ENCODE measurements around the gene SLC52A1.

DNA sequence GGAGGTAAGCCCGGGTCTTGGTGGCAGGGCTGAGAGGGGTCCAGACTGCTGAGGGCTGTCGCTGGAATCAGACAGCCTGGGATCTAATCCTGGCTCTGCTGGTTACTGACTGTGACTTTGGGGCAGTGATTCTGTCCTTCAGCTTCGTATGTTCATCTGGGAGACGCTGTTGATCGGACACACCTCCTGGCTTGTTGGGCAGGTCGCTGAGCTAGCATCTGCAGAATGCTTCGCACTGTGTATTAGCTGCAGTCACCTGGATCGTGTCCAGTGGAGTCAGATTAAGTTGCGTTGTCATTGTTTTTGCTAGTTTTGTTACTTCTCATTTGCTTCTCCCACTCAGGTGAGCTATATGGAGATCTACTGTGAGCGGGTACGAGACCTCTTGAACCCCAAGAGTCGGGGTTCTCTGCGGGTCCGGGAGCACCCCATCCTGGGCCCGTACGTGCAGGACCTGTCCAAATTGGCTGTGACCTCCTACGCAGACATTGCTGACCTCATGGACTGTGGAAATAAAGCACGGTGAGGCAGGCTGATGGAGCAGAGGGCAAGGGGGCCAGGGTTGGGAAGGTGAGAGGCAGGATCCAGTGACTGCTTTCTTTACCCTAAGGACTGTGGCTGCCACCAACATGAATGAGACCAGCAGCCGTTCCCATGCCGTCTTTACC is 33.0 kb downstream of the SLC52A1 start:
- no peak for TF ChIP-seq POLR2AphosphoS5 (IDR thresholded peaks at IDR 0.05)
- TF ChIP-seq, protein P1, sequence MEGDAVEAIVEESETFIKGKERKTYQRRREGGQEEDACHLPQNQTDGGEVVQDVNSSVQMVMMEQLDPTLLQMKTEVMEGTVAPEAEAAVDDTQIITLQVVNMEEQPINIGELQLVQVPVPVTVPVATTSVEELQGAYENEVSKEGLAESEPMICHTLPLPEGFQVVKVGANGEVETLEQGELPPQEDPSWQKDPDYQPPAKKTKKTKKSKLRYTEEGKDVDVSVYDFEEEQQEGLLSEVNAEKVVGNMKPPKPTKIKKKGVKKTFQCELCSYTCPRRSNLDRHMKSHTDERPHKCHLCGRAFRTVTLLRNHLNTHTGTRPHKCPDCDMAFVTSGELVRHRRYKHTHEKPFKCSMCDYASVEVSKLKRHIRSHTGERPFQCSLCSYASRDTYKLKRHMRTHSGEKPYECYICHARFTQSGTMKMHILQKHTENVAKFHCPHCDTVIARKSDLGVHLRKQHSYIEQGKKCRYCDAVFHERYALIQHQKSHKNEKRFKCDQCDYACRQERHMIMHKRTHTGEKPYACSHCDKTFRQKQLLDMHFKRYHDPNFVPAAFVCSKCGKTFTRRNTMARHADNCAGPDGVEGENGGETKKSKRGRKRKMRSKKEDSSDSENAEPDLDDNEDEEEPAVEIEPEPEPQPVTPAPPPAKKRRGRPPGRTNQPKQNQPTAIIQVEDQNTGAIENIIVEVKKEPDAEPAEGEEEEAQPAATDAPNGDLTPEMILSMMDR (IDR thresholded peaks at IDR 0.05) = no peak
- no peak for TF ChIP-seq POLR2A (IDR thresholded peaks at IDR 0.05)
- no peak for TF ChIP-seq EP300 (IDR thresholded peaks at IDR 0.05)
